ENCODE results near the gene SLC10A3.
A peak's percentile ranks its signal among the peaks of the same experiment; 100 is the strongest.

SLC10A3 gene

DNA sequence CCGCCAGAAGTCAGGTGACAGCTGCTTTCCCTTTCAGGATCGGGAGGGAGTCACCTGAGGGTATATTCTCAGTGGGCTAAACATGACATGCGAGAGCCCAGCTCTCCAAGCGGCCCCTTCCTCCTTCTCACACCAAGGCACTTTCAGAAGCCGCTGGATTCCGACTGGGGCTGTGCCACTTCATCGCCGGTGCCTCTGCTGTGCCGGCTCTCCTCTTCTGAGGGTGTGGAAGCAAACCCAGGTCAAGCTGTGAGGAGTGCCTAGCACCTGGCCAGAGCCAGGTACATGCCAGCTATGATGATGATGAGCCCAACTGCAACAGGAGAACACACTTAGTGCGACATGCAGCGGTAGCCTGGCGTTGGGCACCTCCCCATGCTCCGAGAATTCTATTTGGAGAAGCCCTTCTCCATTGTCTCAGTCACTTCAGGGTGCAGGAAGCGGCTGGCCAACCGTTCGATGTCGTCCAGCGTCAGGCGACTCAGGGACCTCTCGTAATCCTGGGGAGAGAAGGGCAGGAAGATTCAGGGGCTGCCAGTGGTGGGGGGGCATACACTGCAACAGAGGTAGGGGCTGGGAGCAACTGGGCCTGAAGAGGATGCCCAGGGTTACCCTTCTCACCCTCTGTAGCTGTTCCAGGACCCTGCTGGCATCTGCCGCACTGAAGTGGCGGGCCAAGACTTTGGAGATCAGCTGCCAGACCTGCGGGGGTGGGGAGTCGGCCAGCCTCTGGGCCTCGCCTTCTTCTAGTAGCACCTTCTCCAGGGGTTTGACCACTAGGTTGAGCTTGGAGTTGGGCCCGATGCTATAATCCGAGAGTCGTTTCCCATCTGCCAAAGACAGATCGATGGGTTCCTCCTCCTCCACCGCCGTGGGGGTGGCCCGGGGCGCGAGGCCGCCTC is 5.0 kb downstream of the SLC10A3 start:
- POLR2A ChIA-PET: interaction anchor here (0.6 to 3.1 kb wide), 6 partner anchors 8 to 87 kb away, joined by 3 to 10 read pairs (median 6); partner anchors contain the start of gene RPL10
- Histone ChIP-seq H3K9me3 (ENCODE audit: control insufficient read depth, insufficient read depth, low read depth, low read length) (no peaks in the 10 kb centered on the region), H3K36me3 (ENCODE audit: control insufficient read depth in 2 of 2, insufficient read depth in 1 of 2, low read length in 2 of 2) (peaks cover 0 to 38% of the 10 kb centered on the region in 2 experiments; a peak in 1 of 3 replicates), H3K4me3 (ENCODE audit: low read depth, low read length) (peak overlapping the region; percentile 55), H3K4me1 (ENCODE audit: control insufficient read depth, insufficient read depth, low read length) (no peaks in the 10 kb centered on the region; the same call in 1 of the 2 replicates), H3K27ac (ENCODE audit: extremely low read depth, low read depth, low read length) (peak overlapping the region; percentile 94; the same call in 1 of the 2 replicates)
- CTCF ChIA-PET: interaction anchor here (0.5 to 1.4 kb wide), 4 partner anchors 16 to 112 kb away, joined by 3 to 4 read pairs (median 3); no protein-coding TSS in a partner anchor
- no peak for TF ChIP-seq ZBTB1 (tag by site-specific recombination; IDR thresholded peaks at IDR 0.05)
- no peak for TF ChIP-seq ZNF707 (tag by site-specific recombination; IDR thresholded peaks at IDR 0.05)
- no peak for TF ChIP-seq ZNF580 (tag by site-specific recombination; IDR thresholded peaks at IDR 0.05)
- TF ChIP-seq KLF8 (tag by site-specific recombination; IDR thresholded peaks at IDR 0.05): no peak
- TF ChIP-seq ZNF184 (tag by site-specific recombination; IDR thresholded peaks at IDR 0.05): no peak
- no peak for TF ChIP-seq SP3 (tag by site-specific recombination; IDR thresholded peaks at IDR 0.05)
- no peak for TF ChIP-seq ZNF843 (tag by site-specific recombination; IDR thresholded peaks at IDR 0.05)
- no peak for TF ChIP-seq PRDM6 (tag by site-specific recombination; IDR thresholded peaks at IDR 0.05)
- TF ChIP-seq ZNF449 (tag by site-specific recombination; IDR thresholded peaks at IDR 0.05): peak; percentile 73
- TF ChIP-seq, protein P1, sequence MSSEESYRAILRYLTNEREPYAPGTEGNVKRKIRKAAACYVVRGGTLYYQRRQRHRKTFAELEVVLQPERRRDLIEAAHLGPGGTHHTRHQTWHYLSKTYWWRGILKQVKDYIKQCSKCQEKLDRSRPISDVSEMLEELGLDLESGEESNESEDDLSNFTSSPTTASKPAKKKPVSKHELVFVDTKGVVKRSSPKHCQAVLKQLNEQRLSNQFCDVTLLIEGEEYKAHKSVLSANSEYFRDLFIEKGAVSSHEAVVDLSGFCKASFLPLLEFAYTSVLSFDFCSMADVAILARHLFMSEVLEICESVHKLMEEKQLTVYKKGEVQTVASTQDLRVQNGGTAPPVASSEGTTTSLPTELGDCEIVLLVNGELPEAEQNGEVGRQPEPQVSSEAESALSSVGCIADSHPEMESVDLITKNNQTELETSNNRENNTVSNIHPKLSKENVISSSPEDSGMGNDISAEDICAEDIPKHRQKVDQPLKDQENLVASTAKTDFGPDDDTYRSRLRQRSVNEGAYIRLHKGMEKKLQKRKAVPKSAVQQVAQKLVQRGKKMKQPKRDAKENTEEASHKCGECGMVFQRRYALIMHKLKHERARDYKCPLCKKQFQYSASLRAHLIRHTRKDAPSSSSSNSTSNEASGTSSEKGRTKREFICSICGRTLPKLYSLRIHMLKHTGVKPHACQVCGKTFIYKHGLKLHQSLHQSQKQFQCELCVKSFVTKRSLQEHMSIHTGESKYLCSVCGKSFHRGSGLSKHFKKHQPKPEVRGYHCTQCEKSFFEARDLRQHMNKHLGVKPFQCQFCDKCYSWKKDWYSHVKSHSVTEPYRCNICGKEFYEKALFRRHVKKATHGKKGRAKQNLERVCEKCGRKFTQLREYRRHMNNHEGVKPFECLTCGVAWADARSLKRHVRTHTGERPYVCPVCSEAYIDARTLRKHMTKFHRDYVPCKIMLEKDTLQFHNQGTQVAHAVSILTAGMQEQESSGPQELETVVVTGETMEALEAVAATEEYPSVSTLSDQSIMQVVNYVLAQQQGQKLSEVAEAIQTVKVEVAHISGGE (tag by site-specific recombination; conservative IDR thresholded peaks at IDR 0.05; ENCODE audit: low read depth): no peak
- no peak for TF ChIP-seq INSM2 (tag by site-specific recombination; IDR thresholded peaks at IDR 0.05)
- TF ChIP-seq ZNF626 (tag by site-specific recombination; IDR thresholded peaks at IDR 0.05): no peak
- TF ChIP-seq, protein P2, sequence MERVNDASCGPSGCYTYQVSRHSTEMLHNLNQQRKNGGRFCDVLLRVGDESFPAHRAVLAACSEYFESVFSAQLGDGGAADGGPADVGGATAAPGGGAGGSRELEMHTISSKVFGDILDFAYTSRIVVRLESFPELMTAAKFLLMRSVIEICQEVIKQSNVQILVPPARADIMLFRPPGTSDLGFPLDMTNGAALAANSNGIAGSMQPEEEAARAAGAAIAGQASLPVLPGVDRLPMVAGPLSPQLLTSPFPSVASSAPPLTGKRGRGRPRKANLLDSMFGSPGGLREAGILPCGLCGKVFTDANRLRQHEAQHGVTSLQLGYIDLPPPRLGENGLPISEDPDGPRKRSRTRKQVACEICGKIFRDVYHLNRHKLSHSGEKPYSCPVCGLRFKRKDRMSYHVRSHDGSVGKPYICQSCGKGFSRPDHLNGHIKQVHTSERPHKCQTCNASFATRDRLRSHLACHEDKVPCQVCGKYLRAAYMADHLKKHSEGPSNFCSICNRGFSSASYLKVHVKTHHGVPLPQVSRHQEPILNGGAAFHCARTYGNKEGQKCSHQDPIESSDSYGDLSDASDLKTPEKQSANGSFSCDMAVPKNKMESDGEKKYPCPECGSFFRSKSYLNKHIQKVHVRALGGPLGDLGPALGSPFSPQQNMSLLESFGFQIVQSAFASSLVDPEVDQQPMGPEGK (tag by site-specific recombination; IDR thresholded peaks at IDR 0.05): peak; percentile 20; the same call in 1 of the 2 replicates
- TF ChIP-seq ZNF211 (tag by site-specific recombination; IDR thresholded peaks at IDR 0.05; ENCODE audit: low read depth): no peak
- no peak for TF ChIP-seq ZNF274 (IDR thresholded peaks at IDR 0.05; ENCODE audit: low read length)
- no peak for TF ChIP-seq ZNF274 (tag by site-specific recombination; IDR thresholded peaks at IDR 0.05; ENCODE audit: borderline replicate concordance)
- TF ChIP-seq BCL11A (tag by site-specific recombination; IDR thresholded peaks at IDR 0.05; ENCODE audit: low read depth): no peak
- no peak for TF ChIP-seq ZNF777 (tag by site-specific recombination; IDR thresholded peaks at IDR 0.05; ENCODE audit: borderline replicate concordance)
- no peak for TF ChIP-seq ZNF747 (tag by site-specific recombination; IDR thresholded peaks at IDR 0.05)
- TF ChIP-seq GLIS2 (tag by site-specific recombination; IDR thresholded peaks at IDR 0.05): 0 out of 2 replicates have a peak, but pooled peaks have one; percentile 39
- TF ChIP-seq, protein P3, sequence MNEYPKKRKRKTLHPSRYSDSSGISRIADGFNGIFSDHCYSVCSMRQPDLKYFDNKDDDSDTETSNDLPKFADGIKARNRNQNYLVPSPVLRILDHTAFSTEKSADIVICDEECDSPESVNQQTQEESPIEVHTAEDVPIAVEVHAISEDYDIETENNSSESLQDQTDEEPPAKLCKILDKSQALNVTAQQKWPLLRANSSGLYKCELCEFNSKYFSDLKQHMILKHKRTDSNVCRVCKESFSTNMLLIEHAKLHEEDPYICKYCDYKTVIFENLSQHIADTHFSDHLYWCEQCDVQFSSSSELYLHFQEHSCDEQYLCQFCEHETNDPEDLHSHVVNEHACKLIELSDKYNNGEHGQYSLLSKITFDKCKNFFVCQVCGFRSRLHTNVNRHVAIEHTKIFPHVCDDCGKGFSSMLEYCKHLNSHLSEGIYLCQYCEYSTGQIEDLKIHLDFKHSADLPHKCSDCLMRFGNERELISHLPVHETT (tag by site-specific recombination; IDR thresholded peaks at IDR 0.05): no peak
- no peak for TF ChIP-seq ZSCAN16 (tag by site-specific recombination; IDR thresholded peaks at IDR 0.05)
- no peak for TF ChIP-seq SCRT1 (tag by site-specific recombination; IDR thresholded peaks at IDR 0.05; ENCODE audit: borderline replicate concordance)
- no peak for TF ChIP-seq ZSCAN23 (tag by site-specific recombination; IDR thresholded peaks at IDR 0.05)

Measured in HEK293 (cell line).